Stimulated activated naive CD8-positive, alpha-beta T cell treated with anti-CD3 and anti-CD28 coated beads, Interleukin-15, amount 100 ng/mL, for 72 hours (primary cell): ENCODE measurements around the gene NBPF14.
A peak's percentile ranks its signal among the peaks of the same experiment; 100 is the strongest.
"Not testable (repeated sequence)": the region's sequence is repeated elsewhere in the genome, so short reads cannot be mapped to it uniquely, and the experiment has no call there.

ENCODE experiments used
- ATAC-seq: fragments of 150-1000 bp; cut with Tn5 transposase; 2 replicates; pipeline ENCODE4 v1.10.0; 2021; ENCODE audit warnings: mild to moderate bottlenecking, moderate library complexity
- DNase-seq, 2 donors: peaks; one replicate each; pipeline ENCODE4 v3.0.0; 2021 to 2022
- H3K27ac Mint-ChIP-seq, 2 donors: one replicate each; pipeline ENCODE4 v1.8.0; 2022; ENCODE audit warnings: mild to moderate bottlenecking in 2 of 2, mixed read lengths in 2 of 2, moderate library complexity in 2 of 2
- H3K27me3 Mint-ChIP-seq: one replicate; pipeline ENCODE4 v1.8.0; 2022; ENCODE audit warnings: mixed read lengths
- H3K4me1 Mint-ChIP-seq: one replicate; pipeline ENCODE4 v1.8.0; 2022; ENCODE audit warnings: mild to moderate bottlenecking, mixed read lengths
- H3K4me3 Mint-ChIP-seq, 2 donors: one replicate each; pipeline ENCODE4 v1.8.0; 2022; ENCODE audit warnings: mild to moderate bottlenecking in 2 of 2, mixed read lengths in 2 of 2, moderate library complexity in 1 of 2
- H3K9me3 Mint-ChIP-seq, 2 donors: one replicate each; pipeline ENCODE4 v1.8.0; 2022; ENCODE audit warnings: mixed read lengths in 2 of 2

The NBPF14 gene

GRCh38 chr1:148595911-148596310 is at the start of gene NBPF14:
Gene NBPF14 (minus strand): TSS chr1:148596011. CDS start chr1:148595717, 294 bp downstream.
- not testable (repeated sequence) for H3K4me1 Mint-ChIP-seq, H3K27ac Mint-ChIP-seq, ATAC-seq

GRCh38 chr1:148625451-148625850 is 29.6 kb upstream of the NBPF14 start:
- ATAC-seq, H3K27ac Mint-ChIP-seq: not testable (repeated sequence)

More at GRCh38 chr1:148595911-148596310, at the start of gene NBPF14:
- H3K27me3 Mint-ChIP-seq, DNase-seq, H3K9me3 Mint-ChIP-seq, H3K4me3 Mint-ChIP-seq: not testable (repeated sequence)

GRCh38 chr1:148618216-148618615 is 22.4 kb upstream of the NBPF14 start:
- not testable (repeated sequence) for H3K4me3 Mint-ChIP-seq, H3K4me1 Mint-ChIP-seq, H3K27ac Mint-ChIP-seq, DNase-seq, ATAC-seq, H3K9me3 Mint-ChIP-seq, H3K27me3 Mint-ChIP-seq

More at GRCh38 chr1:148625451-148625850, 29.6 kb upstream of the NBPF14 start:
- H3K27me3 Mint-ChIP-seq, DNase-seq, H3K4me3 Mint-ChIP-seq, H3K9me3 Mint-ChIP-seq, H3K4me1 Mint-ChIP-seq: not testable (repeated sequence)

GRCh38 chr1:148605266-148605665 is 9.5 kb upstream of the NBPF14 start:
- H3K4me1 Mint-ChIP-seq, H3K4me3 Mint-ChIP-seq, H3K27ac Mint-ChIP-seq, H3K9me3 Mint-ChIP-seq, H3K27me3 Mint-ChIP-seq, DNase-seq, ATAC-seq: not testable (repeated sequence)

GRCh38 chr1:148595360-148595759 is 451 bp downstream of the NBPF14 start:
- not testable (repeated sequence) for H3K27me3 Mint-ChIP-seq, ATAC-seq, DNase-seq, H3K27ac Mint-ChIP-seq, H3K9me3 Mint-ChIP-seq, H3K4me3 Mint-ChIP-seq, H3K4me1 Mint-ChIP-seq

GRCh38 chr1:148591098-148591497 is 4.7 kb downstream of the NBPF14 start:
- H3K4me3 Mint-ChIP-seq, DNase-seq, H3K9me3 Mint-ChIP-seq, ATAC-seq, H3K27ac Mint-ChIP-seq, H3K27me3 Mint-ChIP-seq, H3K4me1 Mint-ChIP-seq: not testable (repeated sequence)

- not testable (repeated sequence) for H3K4me3 Mint-ChIP-seq, H3K27ac Mint-ChIP-seq, DNase-seq, H3K9me3 Mint-ChIP-seq, ATAC-seq, H3K4me1 Mint-ChIP-seq, H3K27me3 Mint-ChIP-seq
Measured at GRCh38 chr1:148532158-148532557, 63.7 kb downstream of the NBPF14 start.

GRCh38 chr1:148529101-148529567 is 66.7 kb downstream of the NBPF14 start:
- not testable (repeated sequence) for H3K9me3 Mint-ChIP-seq, ATAC-seq, H3K27me3 Mint-ChIP-seq, H3K4me1 Mint-ChIP-seq
- Mint-ChIP-seq H3K4me3 (peak overlapping the region; percentile 67 to 70), H3K27ac (peak overlapping the region; percentile 77 to 98)
- peak; percentile 73 to 79 for DNase-seq

- peak; percentile 67 to 81 for DNase-seq
- H3K27ac Mint-ChIP-seq = peak overlapping the region in 1 of 2 donors; percentile 42
- H3K27me3 Mint-ChIP-seq, ATAC-seq, H3K4me1 Mint-ChIP-seq, H3K9me3 Mint-ChIP-seq, H3K4me3 Mint-ChIP-seq: not testable (repeated sequence)
Measured at GRCh38 chr1:148528591-148528990, 67.2 kb downstream of the NBPF14 start.

GRCh38 chr1:148526587-148526986 is 69.2 kb downstream of the NBPF14 start:
- peaks cover 14% of the 10 kb centered on the region for H3K4me1 Mint-ChIP-seq
- not testable (repeated sequence) for DNase-seq

GRCh38 chr1:148523205-148524144 is 72.3 kb downstream of the NBPF14 start:
- H3K4me1 Mint-ChIP-seq = peaks cover 14% of the 10 kb centered on the region
- peak overlapping the region; percentile 98 to 100 for H3K27ac Mint-ChIP-seq
- peak overlapping the region; percentile 81 for H3K4me3 Mint-ChIP-seq
- H3K9me3 Mint-ChIP-seq, H3K27me3 Mint-ChIP-seq: not testable (repeated sequence)
- DNase-seq = peak; percentile 29 to 51
- peak; percentile 19 for ATAC-seq

More at GRCh38 chr1:148526587-148526986, 69.2 kb downstream of the NBPF14 start:
- not testable (repeated sequence) for H3K9me3 Mint-ChIP-seq, H3K27ac Mint-ChIP-seq, ATAC-seq, H3K4me3 Mint-ChIP-seq, H3K27me3 Mint-ChIP-seq

- ATAC-seq = peak; percentile 88
- peak overlapping the region; percentile 98 to 100 for H3K27ac Mint-ChIP-seq
- peaks cover 14% of the 10 kb centered on the region for H3K4me1 Mint-ChIP-seq
- not testable (repeated sequence) for H3K9me3 Mint-ChIP-seq, H3K27me3 Mint-ChIP-seq
- peak; percentile 93 to 96 for DNase-seq
- H3K4me3 Mint-ChIP-seq = peak overlapping the region; percentile 81
Measured at GRCh38 chr1:148522561-148523204, 73.1 kb downstream of the NBPF14 start.

- peak overlapping the region; percentile 98 to 100 for H3K27ac Mint-ChIP-seq
- H3K4me1 Mint-ChIP-seq = peaks cover 14% of the 10 kb centered on the region
- H3K4me3 Mint-ChIP-seq = peak overlapping the region; percentile 81
- H3K27me3 Mint-ChIP-seq, H3K9me3 Mint-ChIP-seq: not testable (repeated sequence)
- ATAC-seq (peak; percentile 51), DNase-seq (peak; percentile 82 to 91)
Measured at GRCh38 chr1:148522072-148522471, 73.7 kb downstream of the NBPF14 start.

GRCh38 chr1:148514310-148514709 is 81.5 kb downstream of the NBPF14 start:
- not testable (repeated sequence) for DNase-seq, H3K27me3 Mint-ChIP-seq, ATAC-seq, H3K4me3 Mint-ChIP-seq, H3K9me3 Mint-ChIP-seq, H3K27ac Mint-ChIP-seq, H3K4me1 Mint-ChIP-seq

GRCh38 chr1:148512571-148513184 is 83.1 kb downstream of the NBPF14 start:
- H3K4me1 Mint-ChIP-seq, H3K4me3 Mint-ChIP-seq, H3K27ac Mint-ChIP-seq, H3K9me3 Mint-ChIP-seq, H3K27me3 Mint-ChIP-seq: not testable (repeated sequence)
- ATAC-seq (peak; percentile 96), DNase-seq (peak in 1 of 2 donors; percentile 35)
